Breast epithelium (tissue), 4 donors: Measurements from ENCODE around the gene SKOR1. TPM values are rescaled to one million over a fixed set of nuclear protein-coding genes. Genes with fewer than 3 reads are reported as not detected.

Source experiments
- DNase-seq, 2 donors: peaks; one replicate each; pipeline ENCODE4 v3.0.0-alpha.2; 2019; ENCODE audit warnings: low spot score in 2 of 2
- H3K27ac ChIP-seq, 2 donors: fragments of 200-600 bp; sonication (generic) in 1 of 2; one replicate each; pipeline ENCODE4 v1.5.1; 2016 to 2019; ENCODE audit warnings: mild to moderate bottlenecking in 1 of 2
- H3K27me3 ChIP-seq, 2 donors: fragments of 200-600 bp; sonication (generic) in 1 of 2; one replicate each; pipeline versions ENCODE4 v1.5.1 to v1.6.0; 2017 to 2019; ENCODE audit warnings: control low read depth in 1 of 2, mild to moderate bottlenecking in 1 of 2
- H3K36me3 ChIP-seq: fragments of 200-600 bp; one replicate; pipeline ENCODE4 v1.5.1; 2019
- H3K4me1 ChIP-seq, 2 donors: fragments of 200-600 bp; sonication (generic); one replicate each; pipeline ENCODE4 v1.5.1; 2016 to 2019; ENCODE audit warnings: control low read depth in 1 of 2
- H3K4me3 ChIP-seq, 3 donors: fragments of 200-600 bp; sonication (generic); 1 replicate in 2 of 3; 2 replicates in 1 of 3; pipeline ENCODE4 v1.5.1; 2016 to 2019; ENCODE audit warnings: mild to moderate bottlenecking in 3 of 3, moderate library complexity in 2 of 3
- H3K9me3 ChIP-seq, 2 donors: fragments of 200-600 bp; sonication (generic) in 1 of 2; one replicate each; pipeline ENCODE4 v1.5.1; 2016 to 2019; ENCODE audit warnings: control low read depth in 1 of 2
- CTCF ChIP-seq, 3 donors: fragments of 450-650 bp; IDR thresholded peaks; one replicate each; pipeline ENCODE4 v1.5.1; 2016 to 2017; ENCODE audit warnings: antibody characterized with exemption in 3 of 3, mild to moderate bottlenecking in 3 of 3, moderate library complexity in 3 of 3
- POLR2A ChIP-seq: fragments of 450-650 bp; IDR thresholded peaks from one replicate; pipeline ENCODE4 v1.6.1; 2016; ENCODE audit warnings: antibody characterized with exemption, mild to moderate bottlenecking, moderate library complexity
- POLR2AphosphoS5 ChIP-seq, 3 donors: sonication (generic); formaldehyde crosslinking; IDR thresholded peaks; one replicate each; pipeline ENCODE4 v1.6.1; 2017; ENCODE audit warnings: antibody characterized with exemption in 3 of 3
- intact Hi-C: fragments of 100-400 bp; cut with DNase I; formaldehyde crosslinking; loops from one replicate; pipeline ENCODE4 v1.15.1; 2023; ENCODE audit warnings: low total_unique reads
- total RNA-seq, 3 donors: library from RNA; depleted of rRNA; stranded (reverse); fragments of >200 nt; gene quantifications; one replicate each; pipeline ENCODE4 v1.1.0, GENCODE V29; 2016

The SKOR1 gene
- 1 to 10 TPM in 2 of 3 donors, under 1 TPM in 1; 0.98 to 1.8 (median 1.1) TPM for total RNA-seq

- Histone ChIP-seq H3K36me3 (no peaks in the 10 kb centered on the region), H3K27ac (no peak within 1 kb of the TSS), H3K9me3 (no peaks in the 10 kb centered on the region), H3K4me3 (peak within 1 kb of the TSS; percentile 7 to 50 (median 8)), H3K4me1 (peaks cover 7 to 30% of the 10 kb centered on the region in 2 donors), H3K27me3 (peaks cover 39 to 100% of the 10 kb centered on the region in 2 donors)
- intact Hi-C loops = no loop called here
- TF ChIP-seq POLR2AphosphoS5 (IDR thresholded peaks at IDR 0.05) = no peak
- TF ChIP-seq POLR2A = no peak
- TF ChIP-seq CTCF (IDR thresholded peaks at IDR 0.05) = no peak
- DNase-seq = peak in 1 of 2 donors; percentile 48
Measured at GRCh38 chr15:67824976-67825880, at the start of gene SKOR1. Gene SKOR1, plus strand, starts transcription at chr15:67825509. Its CDS starts 94 bp downstream, at chr15:67825603.

- H3K36me3 ChIP-seq = no peaks in the 10 kb centered on the region
- no peaks in the 10 kb centered on the region for H3K9me3 ChIP-seq
- H3K4me3 ChIP-seq = no peak overlapping the region
- no peaks in the 10 kb centered on the region for H3K27me3 ChIP-seq
- no peaks in the 10 kb centered on the region for H3K4me1 ChIP-seq
- DNase-seq = no peak
- no peak overlapping the region for H3K27ac ChIP-seq
- no peak for TF ChIP-seq POLR2AphosphoS5 (IDR thresholded peaks at IDR 0.05)
- no peak for TF ChIP-seq POLR2A
- no peak for TF ChIP-seq CTCF (IDR thresholded peaks at IDR 0.05)
- intact Hi-C loops = no loop called here
Measured at GRCh38 chr15:67775998-67776397, 49.3 kb upstream of the SKOR1 start.

GRCh38 chr15:67776600-67776999 is 48.7 kb upstream of the SKOR1 start:
- H3K36me3 ChIP-seq = no peaks in the 10 kb centered on the region
- intact Hi-C loops = no loop called here
- no peak for TF ChIP-seq POLR2A
- no peaks in the 10 kb centered on the region for H3K4me1 ChIP-seq
- no peak overlapping the region for H3K27ac ChIP-seq
- H3K9me3 ChIP-seq = no peaks in the 10 kb centered on the region
- no peak overlapping the region for H3K4me3 ChIP-seq
- no peaks in the 10 kb centered on the region for H3K27me3 ChIP-seq
- no peak for DNase-seq

GRCh38 chr15:67777071-67777470 is 48.2 kb upstream of the SKOR1 start:
- no peak overlapping the region for H3K4me3 ChIP-seq
- H3K9me3 ChIP-seq = no peaks in the 10 kb centered on the region
- intact Hi-C loops = no loop called here
- H3K4me1 ChIP-seq = no peaks in the 10 kb centered on the region
- TF ChIP-seq CTCF (IDR thresholded peaks at IDR 0.05) (no peak), POLR2A (no peak), POLR2AphosphoS5 (IDR thresholded peaks at IDR 0.05) (no peak)
- no peak overlapping the region for H3K27ac ChIP-seq
- H3K36me3 ChIP-seq = no peaks in the 10 kb centered on the region
- H3K27me3 ChIP-seq = no peaks in the 10 kb centered on the region
- no peak for DNase-seq

GRCh38 chr15:67777773-67778172 is 47.5 kb upstream of the SKOR1 start:
- TF ChIP-seq CTCF (IDR thresholded peaks at IDR 0.05) (no peak), POLR2A (no peak), POLR2AphosphoS5 (IDR thresholded peaks at IDR 0.05) (no peak)
- Histone ChIP-seq H3K9me3 (no peaks in the 10 kb centered on the region), H3K27ac (no peak overlapping the region), H3K27me3 (no peaks in the 10 kb centered on the region), H3K4me1 (no peaks in the 10 kb centered on the region), H3K4me3 (no peak overlapping the region), H3K36me3 (no peaks in the 10 kb centered on the region)
- DNase-seq = no peak
- intact Hi-C loops = no loop called here
